ENCODE data around the gene TGFB2. TPM values are rescaled to one million over a fixed set of nuclear protein-coding genes. Genes with fewer than 3 reads are reported as not detected.

Gene TGFB2
- total RNA-seq, 1 experiment from 2014 or later = not detected

GRCh38 chr1:218301217-218301616, 43.9 kb upstream of the TGFB2 start:
- Mint-ChIP-seq H3K4me1 (peaks cover 73 to 88% of the 10 kb centered on the region in 2 experiments), H3K27ac (peak overlapping the region; percentile 59 to 98 (median 87); a peak in 5 of 7 replicates), H3K4me3 (peak overlapping the region; percentile 6 to 59; a peak in 3 of 5 replicates), H3K27me3 (ENCODE audit: low read depth) (no peaks in the 10 kb centered on the region), H3K9me3 (no peaks in the 10 kb centered on the region), H3K36me3 (ENCODE audit: insufficient read depth in 1 of 3, low read depth in 3 of 3) (peaks cover 3 to 26% (median 21%) of the 10 kb centered on the region in 3 experiments)
- Histone ChIP-seq H3T11ph (ENCODE audit: low read length) (no peak overlapping the region), H3K23ac (ENCODE audit: insufficient read length, low read depth, low read length) (no peak overlapping the region), H4K20me1 (ENCODE audit: control insufficient read depth, insufficient read depth, insufficient read length) (no peaks in the 10 kb centered on the region), H4K5ac (ENCODE audit: insufficient read length, low read depth, low read length) (no peak overlapping the region), H2BK120ac (ENCODE audit: low read depth, low read length, poor library complexity, severe bottlenecking) (no peak overlapping the region), H3K4me1 (ENCODE audit: insufficient read depth, low read length) (peaks cover 5% of the 10 kb centered on the region; the same call in 1 of the 2 replicates), H3K9me3 (ENCODE audit: control insufficient read depth, low read depth, low read length) (no peaks in the 10 kb centered on the region), H3K79me2 (ENCODE audit: insufficient read depth, low read length) (no peaks in the 10 kb centered on the region), H3K56ac (ENCODE audit: insufficient read length, low read depth, low read length) (no peak overlapping the region), H2BK20ac (ENCODE audit: low read depth, low read length, poor library complexity, severe bottlenecking) (no peak overlapping the region), H3K14ac (ENCODE audit: insufficient read depth, low read length) (no peak overlapping the region), H2AK5ac (ENCODE audit: insufficient read length, low read length) (no peak overlapping the region), H3K4me2 (ENCODE audit: insufficient read depth, insufficient read length, low read length) (peak overlapping the region; percentile 33), H2BK15ac (ENCODE audit: low read depth, low read length) (no peak overlapping the region), H3K27ac (ENCODE audit: insufficient read length, low read depth, low read length) (no peak overlapping the region), H4K8ac (replicated peaks; ENCODE audit: insufficient read length, low read depth, low read length) (no peak overlapping the region), H3K18ac (ENCODE audit: insufficient read length, low read depth, low read length) (no peak overlapping the region), H3K27me3 (ENCODE audit: insufficient read depth, low read length) (no peaks in the 10 kb centered on the region), H3K4ac (ENCODE audit: low read depth, low read length) (no peak overlapping the region), H2AFZ (ENCODE audit: low read length) (no peak overlapping the region), H2BK5ac (ENCODE audit: insufficient read length, low read length) (no peak overlapping the region), H3K9ac (ENCODE audit: extremely low read depth, insufficient read length, low read length) (no peak overlapping the region), H3K23me2 (ENCODE audit: insufficient read length, low read depth, low read length, poor library complexity, severe bottlenecking) (no peaks in the 10 kb centered on the region), H2BK12ac (ENCODE audit: insufficient read length, low read depth, low read length) (no peak overlapping the region), H3K79me1 (ENCODE audit: insufficient read depth, low read depth, low read length, poor library complexity, severe bottlenecking) (peaks cover 4% of the 10 kb centered on the region), H4K91ac (ENCODE audit: insufficient read length, low read depth, low read length) (no peak overlapping the region)
- TF ChIP-seq, protein P1, sequence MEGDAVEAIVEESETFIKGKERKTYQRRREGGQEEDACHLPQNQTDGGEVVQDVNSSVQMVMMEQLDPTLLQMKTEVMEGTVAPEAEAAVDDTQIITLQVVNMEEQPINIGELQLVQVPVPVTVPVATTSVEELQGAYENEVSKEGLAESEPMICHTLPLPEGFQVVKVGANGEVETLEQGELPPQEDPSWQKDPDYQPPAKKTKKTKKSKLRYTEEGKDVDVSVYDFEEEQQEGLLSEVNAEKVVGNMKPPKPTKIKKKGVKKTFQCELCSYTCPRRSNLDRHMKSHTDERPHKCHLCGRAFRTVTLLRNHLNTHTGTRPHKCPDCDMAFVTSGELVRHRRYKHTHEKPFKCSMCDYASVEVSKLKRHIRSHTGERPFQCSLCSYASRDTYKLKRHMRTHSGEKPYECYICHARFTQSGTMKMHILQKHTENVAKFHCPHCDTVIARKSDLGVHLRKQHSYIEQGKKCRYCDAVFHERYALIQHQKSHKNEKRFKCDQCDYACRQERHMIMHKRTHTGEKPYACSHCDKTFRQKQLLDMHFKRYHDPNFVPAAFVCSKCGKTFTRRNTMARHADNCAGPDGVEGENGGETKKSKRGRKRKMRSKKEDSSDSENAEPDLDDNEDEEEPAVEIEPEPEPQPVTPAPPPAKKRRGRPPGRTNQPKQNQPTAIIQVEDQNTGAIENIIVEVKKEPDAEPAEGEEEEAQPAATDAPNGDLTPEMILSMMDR (conservative IDR thresholded peaks at IDR 0.05) = no peak
- no CpG with 5 or more reads among the region's 1 CpG for WGBS (ENCODE audit: extremely low coverage, insufficient read length, low lambda C conversion rate)
- no peak for DNase-seq
